HepG2 (cell line): Measurements from ENCODE around the gene RDH12. TPM values are rescaled to one million over a fixed set of nuclear protein-coding genes. Genes with fewer than 3 reads are reported as not detected.

Experiments
- ADNP ChIP-seq: sonication (generic); formaldehyde crosslinking; IDR thresholded peaks from 2 replicates; pipeline ENCODE4 v1.4.0; 2020; ENCODE audit warnings: missing genetic modification reagents
- BCL6 ChIP-seq: IDR thresholded peaks from 2 replicates; pipeline ENCODE4 v1.6.1; 2016; ENCODE audit warnings: missing genetic modification reagents, missing compliant biosample characterization
- CREB1 ChIP-seq, 2 experiments: fragments of 450-650 bp in 1 of 2; IDR thresholded peaks; 2 replicates each; pipeline ENCODE4 v1.6.1; 2016 to 2017; ENCODE audit warnings: control low read depth in 1 of 2, mild to moderate bottlenecking in 1 of 2, missing compliant biosample characterization in 1 of 2, missing genetic modification characterization in 1 of 2
- DNMT3B ChIP-seq: conservative IDR thresholded peaks from 2 replicates; pipeline ENCODE4 v1.6.1; 2016; ENCODE audit warnings: missing biosample characterization, control low read depth
- FOXP1 ChIP-seq, 2 experiments: fragments of 450-650 bp in 1 of 2; IDR thresholded peaks; 2 replicates each; pipeline ENCODE4 v1.6.1; 2017 to 2018; ENCODE audit warnings: antibody characterized with exemption in 1 of 2
- HNRNPK ChIP-seq: fragments of 200-400 bp; formaldehyde crosslinking; IDR thresholded peaks from 2 replicates; pipeline ENCODE4 v1.6.1; 2018; ENCODE audit warnings: low read length, low read depth, moderate library complexity, mild to moderate bottlenecking; ENCODE audit not compliant: poor library complexity, severe bottlenecking
- IRF2 ChIP-seq: IDR thresholded peaks from 2 replicates; pipeline ENCODE4 v1.6.1; 2018; ENCODE audit warnings: missing genetic modification reagents, missing compliant biosample characterization
- KAT7 ChIP-seq: IDR thresholded peaks from 2 replicates; pipeline ENCODE4 v1.6.1; 2018; ENCODE audit warnings: borderline replicate concordance, missing compliant biosample characterization
- NFIC ChIP-seq: IDR thresholded peaks from 2 replicates; pipeline ENCODE4 v1.6.1; 2012; ENCODE audit warnings: mild to moderate bottlenecking, low read length, inconsistent platforms
- NFYB ChIP-seq: sonication (generic); formaldehyde crosslinking; IDR thresholded peaks from 2 replicates; pipeline ENCODE4 v1.4.0; 2020; ENCODE audit warnings: missing genetic modification reagents
- TARDBP ChIP-seq: sonication (generic); formaldehyde crosslinking; IDR thresholded peaks from 2 replicates; pipeline ENCODE4 v1.8.0; 2022; ENCODE audit warnings: mild to moderate bottlenecking, missing genetic modification reagents
- TOPORS ChIP-seq: sonication (generic); formaldehyde crosslinking; IDR thresholded peaks from 2 replicates; pipeline ENCODE4 v1.8.0; 2023; ENCODE audit warnings: mild to moderate bottlenecking, missing genetic modification reagents
- U2AF2 ChIP-seq: fragments of 200-400 bp; formaldehyde crosslinking; IDR thresholded peaks from 2 replicates; pipeline ENCODE4 v1.6.1; 2017; ENCODE audit warnings: low read depth, mild to moderate bottlenecking, low read length
- ZBTB14 ChIP-seq: sonication (generic); formaldehyde crosslinking; IDR thresholded peaks from 2 replicates; pipeline ENCODE4 v1.4.0; 2020; ENCODE audit warnings: missing genetic modification reagents
- ZBTB21 ChIP-seq: sonication (generic); formaldehyde crosslinking; IDR thresholded peaks from 2 replicates; pipeline ENCODE4 v1.4.0; 2020; ENCODE audit warnings: missing genetic modification reagents
- ZBTB43 ChIP-seq: sonication (generic); formaldehyde crosslinking; conservative IDR thresholded peaks from 2 replicates; pipeline ENCODE4 v1.4.0; 2020; ENCODE audit warnings: missing genetic modification reagents
- ZNF563 ChIP-seq: sonication (generic); formaldehyde crosslinking; IDR thresholded peaks from 2 replicates; pipeline ENCODE4 v1.8.0; 2022; ENCODE audit warnings: mild to moderate bottlenecking, moderate library complexity, missing genetic modification reagents
- ZNF660 ChIP-seq: sonication (generic); formaldehyde crosslinking; IDR thresholded peaks from 2 replicates; pipeline ENCODE4 v1.5.1; 2020; ENCODE audit warnings: mild to moderate bottlenecking, low read depth, missing genetic modification reagents, borderline replicate concordance
- ZNF687 ChIP-seq: sonication (generic); formaldehyde crosslinking; IDR thresholded peaks from 2 replicates; pipeline ENCODE4 v1.5.1; 2020; ENCODE audit warnings: mild to moderate bottlenecking, missing genetic modification reagents, moderate library complexity
- polyA plus RNA-seq, 8 experiments: library from polyadenylated mRNA; depleted of rRNA in 3 of 8; stranded (reverse) in 7 of 8; unstranded in 1 of 8; fragments of >200 nt; fragmentation: Illumina TruSeq in 4 of 8; extraction: Trizol in 4 of 8; gene quantifications; 2 replicates each; pipeline versions ENCODE4 v1.2.1 to v1.2.3, GENCODE V29; 2011 to 2016; ENCODE audit warnings: low read depth in 4 of 8, missing spikeins in 1 of 8, mixed read lengths in 1 of 8; ENCODE audit not compliant: insufficient read depth in 1 of 8
- total RNA-seq, 5 experiments: library from RNA; depleted of rRNA; stranded (reverse); fragments of >200 nt; fragmentation: Illumina TruSeq; extraction: Trizol; gene quantifications; 2 replicates each; pipeline ENCODE4 v1.2.3, GENCODE V29; 2016; ENCODE audit warnings: low read depth in 1 of 5

RDH12 gene
- total and polyA plus RNA-seq, 2 of the 13 experiments (the other 11 are each of a cell fraction or from before 2014, with no cell fraction given), result 1.6 to 2.1 TPM

GRCh38 chr14:67738740-67739504, 37.2 kb downstream of the RDH12 start (continued):
- TF ChIP-seq ZBTB21 (CRISPR knock-in tag), result peak; percentile 19; the same call in 1 of the 2 replicates
- peak; percentile 37; the same call in 1 of the 2 replicates for TF ChIP-seq NFYB
- TF ChIP-seq IRF2, result no peak
- TF ChIP-seq ADNP, result no peak
- no peak for TF ChIP-seq ZBTB43 (CRISPR knock-in tag)
- TF ChIP-seq NFIC, result peak; percentile 66; the same call in 1 of the 2 replicates
- peak; percentile 55; the same call in 1 of the 2 replicates for TF ChIP-seq BCL6
- peak; percentile 90 for TF ChIP-seq CREB1 (IDR thresholded peaks at IDR 0.05)
- peak; percentile 71 for TF ChIP-seq CREB1 (CRISPR knock-in tag; IDR thresholded peaks at IDR 0.05)
- 0 out of 2 replicates have a peak, but pooled peaks have one; percentile 55 for TF ChIP-seq TOPORS (CRISPR knock-in tag)
- peak; percentile 34; the same call in 1 of the 2 replicates for TF ChIP-seq ZNF687 (CRISPR knock-in tag)
- no peak for TF ChIP-seq ZBTB14
- no peak; the same call in 1 of the 2 replicates for TF ChIP-seq ZNF563 (CRISPR knock-in tag)
- no peak for TF ChIP-seq FOXP1 (IDR thresholded peaks at IDR 0.05)
- peak; percentile 59 for TF ChIP-seq FOXP1 (CRISPR knock-in tag; IDR thresholded peaks at IDR 0.05)
- TF ChIP-seq U2AF2, result no peak
- no peak for TF ChIP-seq KAT7 (CRISPR knock-in tag)
- TF ChIP-seq ZNF660 (CRISPR knock-in tag), result no peak
- peak; percentile 65; the same call in 1 of the 2 replicates for TF ChIP-seq TARDBP
- peak; percentile 55; the same call in 1 of the 2 replicates for TF ChIP-seq DNMT3B (CRISPR knock-in tag)
- TF ChIP-seq HNRNPK, result no peak
